ENCODE data around the gene PMM2. TPM values are rescaled to one million over a fixed set of nuclear protein-coding genes. Genes with fewer than 3 reads are reported as not detected.
"Not testable (repeated sequence)": the region's sequence is repeated elsewhere in the genome, so short reads cannot be mapped to it uniquely, and the experiment has no call there.

Gene PMM2
- total RNA-seq, 1 donor from 2014 or later = 26.5 TPM

DNA sequence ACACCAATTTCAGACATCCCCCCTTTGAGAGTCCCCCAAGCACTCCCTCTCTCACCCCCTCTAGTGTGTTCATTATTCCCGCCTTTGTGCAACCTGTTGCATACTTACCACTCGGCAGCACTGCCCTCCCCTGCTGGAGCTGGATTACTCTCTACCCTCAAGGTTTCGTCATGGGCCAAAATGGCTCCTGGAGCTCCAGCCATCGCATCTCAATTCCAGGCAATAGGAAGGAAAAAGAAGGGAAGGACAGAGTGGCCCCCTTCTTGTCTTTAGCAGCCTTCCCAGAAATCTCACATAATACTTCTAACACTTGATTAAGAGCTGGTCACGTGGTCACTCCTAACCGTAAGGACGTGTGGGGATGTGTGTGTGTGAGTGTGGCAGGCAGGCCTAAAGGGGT, 20.4 kb upstream of the PMM2 start:
- no peaks in the 10 kb centered on the region for H3K27me3 Mint-ChIP-seq
- TF ChIP-seq, protein P1, sequence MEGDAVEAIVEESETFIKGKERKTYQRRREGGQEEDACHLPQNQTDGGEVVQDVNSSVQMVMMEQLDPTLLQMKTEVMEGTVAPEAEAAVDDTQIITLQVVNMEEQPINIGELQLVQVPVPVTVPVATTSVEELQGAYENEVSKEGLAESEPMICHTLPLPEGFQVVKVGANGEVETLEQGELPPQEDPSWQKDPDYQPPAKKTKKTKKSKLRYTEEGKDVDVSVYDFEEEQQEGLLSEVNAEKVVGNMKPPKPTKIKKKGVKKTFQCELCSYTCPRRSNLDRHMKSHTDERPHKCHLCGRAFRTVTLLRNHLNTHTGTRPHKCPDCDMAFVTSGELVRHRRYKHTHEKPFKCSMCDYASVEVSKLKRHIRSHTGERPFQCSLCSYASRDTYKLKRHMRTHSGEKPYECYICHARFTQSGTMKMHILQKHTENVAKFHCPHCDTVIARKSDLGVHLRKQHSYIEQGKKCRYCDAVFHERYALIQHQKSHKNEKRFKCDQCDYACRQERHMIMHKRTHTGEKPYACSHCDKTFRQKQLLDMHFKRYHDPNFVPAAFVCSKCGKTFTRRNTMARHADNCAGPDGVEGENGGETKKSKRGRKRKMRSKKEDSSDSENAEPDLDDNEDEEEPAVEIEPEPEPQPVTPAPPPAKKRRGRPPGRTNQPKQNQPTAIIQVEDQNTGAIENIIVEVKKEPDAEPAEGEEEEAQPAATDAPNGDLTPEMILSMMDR (IDR thresholded peaks at IDR 0.05; ENCODE audit: unreplicated experiment) = no peak
- H3K27ac Mint-ChIP-seq = no peak overlapping the region
- H3K36me3 Mint-ChIP-seq (ENCODE audit: insufficient read depth) = peaks cover 35% of the 10 kb centered on the region
- no peak overlapping the region for H3K4me3 Mint-ChIP-seq (ENCODE audit: low read depth)
- H3K4me1 Mint-ChIP-seq (ENCODE audit: low read depth) = peaks cover 2% of the 10 kb centered on the region
- no peak for DNase-seq (ENCODE audit: low spot score, unreplicated experiment)
- H3K9me3 Mint-ChIP-seq (ENCODE audit: low read depth) = no peaks in the 10 kb centered on the region

DNA sequence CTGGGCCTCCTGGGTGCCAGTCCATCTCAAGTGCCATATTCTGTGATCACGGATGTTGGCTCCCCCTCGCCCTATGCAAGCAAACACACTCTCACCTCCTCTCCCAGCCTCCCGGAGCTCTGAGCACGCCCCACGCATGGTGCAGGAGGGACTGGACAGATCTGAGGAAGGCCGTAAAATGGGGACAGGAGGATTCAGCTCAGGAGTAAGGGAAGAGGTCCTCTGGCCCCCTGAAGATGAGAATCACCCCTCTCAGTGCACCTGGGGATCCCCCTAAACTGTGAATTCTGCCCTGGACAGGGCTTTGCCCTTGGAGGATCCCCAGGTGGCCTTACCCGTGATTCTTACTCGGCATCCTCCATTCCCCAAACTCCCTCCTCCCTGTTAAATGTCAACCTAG, 15.8 kb upstream of the PMM2 start:
- TF ChIP-seq, protein P1 (IDR thresholded peaks at IDR 0.05; ENCODE audit: unreplicated experiment) = no peak
- Mint-ChIP-seq H3K4me1 (ENCODE audit: low read depth) (peaks cover 7% of the 10 kb centered on the region), H3K36me3 (ENCODE audit: insufficient read depth) (peaks cover 19% of the 10 kb centered on the region), H3K4me3 (ENCODE audit: low read depth) (no peak overlapping the region), H3K27ac (no peak overlapping the region), H3K9me3 (ENCODE audit: low read depth) (no peaks in the 10 kb centered on the region), H3K27me3 (no peaks in the 10 kb centered on the region)
- DNase-seq (ENCODE audit: low spot score, unreplicated experiment) = no peak

GRCh38 chr16:8782673-8783072, 15.0 kb upstream of the PMM2 start:
- TF ChIP-seq, protein P1 (IDR thresholded peaks at IDR 0.05; ENCODE audit: unreplicated experiment) = no peak
- H3K4me1 Mint-ChIP-seq (ENCODE audit: low read depth) = peaks cover 7% of the 10 kb centered on the region
- no peak overlapping the region for H3K4me3 Mint-ChIP-seq (ENCODE audit: low read depth)
- H3K9me3 Mint-ChIP-seq (ENCODE audit: low read depth) = no peaks in the 10 kb centered on the region
- no peak overlapping the region for H3K27ac Mint-ChIP-seq
- DNase-seq (ENCODE audit: low spot score, unreplicated experiment) = no peak
- peaks cover 15% of the 10 kb centered on the region for H3K36me3 Mint-ChIP-seq (ENCODE audit: insufficient read depth)
- H3K27me3 Mint-ChIP-seq = no peaks in the 10 kb centered on the region

DNA sequence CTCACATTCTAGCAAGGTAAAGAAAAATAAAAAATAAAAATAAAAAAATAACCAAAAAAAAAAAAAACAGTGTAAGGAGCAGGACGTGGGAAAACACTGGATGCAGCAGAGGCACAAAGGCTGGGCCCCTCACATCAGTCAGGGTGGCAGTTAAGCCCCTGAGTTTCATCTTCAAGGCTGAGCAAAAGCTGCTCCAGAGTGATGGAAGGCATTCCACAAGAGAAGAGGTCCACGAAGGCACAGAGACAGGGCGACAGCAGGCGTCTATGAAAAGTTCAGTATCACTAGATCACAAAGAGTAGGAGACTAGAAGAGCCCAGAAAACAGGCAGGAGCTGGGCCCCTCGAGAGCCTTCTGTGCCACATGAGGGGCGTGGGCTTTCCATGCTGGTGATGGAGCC, 12.2 kb upstream of the PMM2 start:
- TF ChIP-seq, protein P1 (IDR thresholded peaks at IDR 0.05; ENCODE audit: unreplicated experiment) = no peak
- Mint-ChIP-seq H3K27ac (no peak overlapping the region), H3K27me3 (no peaks in the 10 kb centered on the region)

DNA sequence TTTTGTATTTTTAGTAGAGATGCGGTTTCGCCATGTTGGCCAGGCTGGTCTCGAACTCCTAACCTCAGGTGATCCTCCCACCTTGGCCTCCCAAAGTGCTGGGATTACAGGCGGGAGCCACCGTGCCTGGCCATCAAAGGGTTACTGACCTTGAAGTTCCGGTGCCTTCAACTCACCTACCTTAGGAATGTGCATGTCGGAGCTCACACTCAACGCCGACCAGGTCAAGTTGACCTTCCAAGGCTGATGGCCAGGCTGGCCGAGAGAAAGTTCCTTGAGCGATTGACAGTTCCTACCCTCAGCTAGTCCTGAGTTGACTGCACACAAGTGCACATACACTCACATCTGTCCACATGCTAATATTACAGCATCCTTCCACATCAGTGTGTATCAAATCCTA, 11.3 kb upstream of the PMM2 start:
- not testable (repeated sequence) for H3K4me3 Mint-ChIP-seq (ENCODE audit: low read depth); H3K27me3 Mint-ChIP-seq; H3K4me1 Mint-ChIP-seq (ENCODE audit: low read depth); H3K9me3 Mint-ChIP-seq (ENCODE audit: low read depth); DNase-seq (ENCODE audit: low spot score, unreplicated experiment); H3K36me3 Mint-ChIP-seq (ENCODE audit: insufficient read depth); H3K27ac Mint-ChIP-seq

More for the DNA sequence above, 12.2 kb upstream of the PMM2 start:
- Mint-ChIP-seq H3K36me3 (ENCODE audit: insufficient read depth) (peaks cover 6% of the 10 kb centered on the region), H3K4me1 (ENCODE audit: low read depth) (peaks cover 7% of the 10 kb centered on the region), H3K9me3 (ENCODE audit: low read depth) (no peaks in the 10 kb centered on the region), H3K4me3 (ENCODE audit: low read depth) (no peak overlapping the region)
- DNase-seq (ENCODE audit: low spot score, unreplicated experiment) = no peak

DNA sequence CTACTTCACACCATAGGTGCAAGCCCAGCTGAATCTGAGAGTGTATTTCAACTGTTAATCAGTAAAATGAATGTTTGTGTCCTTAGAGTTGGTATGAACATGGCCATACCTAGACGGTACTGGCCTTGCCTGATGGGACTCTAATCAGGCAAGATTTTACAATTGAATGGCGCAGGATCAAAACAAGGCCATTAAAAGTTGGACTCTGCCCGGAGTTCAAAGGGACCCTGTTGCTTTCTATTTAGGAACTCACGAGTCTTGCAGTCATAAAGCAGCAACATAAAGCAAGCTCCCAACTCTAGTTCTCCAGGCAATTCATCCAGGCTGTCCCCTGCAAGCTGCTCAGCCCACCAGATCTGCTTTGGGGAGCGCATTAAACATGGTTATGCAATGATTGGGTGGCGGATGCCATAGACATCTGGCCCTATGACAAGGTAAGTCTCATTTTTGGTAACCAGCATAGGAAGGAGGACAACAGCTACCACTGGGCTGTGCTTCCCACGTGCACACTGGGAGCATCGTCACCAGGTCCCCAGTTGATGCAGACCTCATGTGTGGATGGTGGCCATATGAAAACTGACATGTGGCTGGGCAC, 9.0 kb upstream of the PMM2 start:
- Mint-ChIP-seq H3K27me3 (no peaks in the 10 kb centered on the region), H3K27ac (no peak overlapping the region), H3K9me3 (ENCODE audit: low read depth) (no peaks in the 10 kb centered on the region), H3K4me1 (ENCODE audit: low read depth) (peaks cover 4% of the 10 kb centered on the region), H3K4me3 (ENCODE audit: low read depth) (no peak overlapping the region), H3K36me3 (ENCODE audit: insufficient read depth) (no peaks in the 10 kb centered on the region)
- DNase-seq (ENCODE audit: low spot score, unreplicated experiment) = no peak
- TF ChIP-seq, protein P1 (IDR thresholded peaks at IDR 0.05; ENCODE audit: unreplicated experiment) = no peak
